COLO829 (cell line): ENCODE results near the gene ZCCHC7.
"Not testable (repeated sequence)": the region's sequence is repeated elsewhere in the genome, so short reads cannot be mapped to it uniquely, and the experiment has no call there.

Source experiments
- DNase-seq: peaks from one replicate; pipeline ENCODE4 v3.0.0; 2012; ENCODE audit warnings: low spot score

ZCCHC7 gene

GRCh38 chr9:37119907-37120842 is at the start of gene ZCCHC7:
Gene ZCCHC7, plus strand, starts transcription at chr9:37120574.
- peak; percentile 99 for DNase-seq

DNA sequence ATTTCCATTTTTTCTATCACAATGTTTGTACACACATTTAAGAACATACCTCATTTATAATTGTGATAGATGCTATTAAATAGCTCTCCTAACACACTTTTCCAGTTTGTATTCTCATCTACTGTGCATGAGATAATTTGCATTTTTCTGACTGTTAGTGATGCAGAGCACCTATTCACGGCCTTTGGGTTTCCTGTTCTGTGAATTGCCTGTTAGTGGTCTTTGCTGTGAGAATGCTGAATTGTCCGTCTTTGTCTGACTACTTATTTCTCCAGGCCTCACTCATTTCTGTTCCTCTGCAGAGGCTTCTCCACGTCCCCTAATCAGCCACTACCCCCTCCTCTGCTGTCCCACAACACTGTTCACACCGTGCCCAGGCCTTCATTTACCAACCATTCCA is 45.6 kb upstream of the ZCCHC7 start:
- DNase-seq = not testable (repeated sequence)

DNA sequence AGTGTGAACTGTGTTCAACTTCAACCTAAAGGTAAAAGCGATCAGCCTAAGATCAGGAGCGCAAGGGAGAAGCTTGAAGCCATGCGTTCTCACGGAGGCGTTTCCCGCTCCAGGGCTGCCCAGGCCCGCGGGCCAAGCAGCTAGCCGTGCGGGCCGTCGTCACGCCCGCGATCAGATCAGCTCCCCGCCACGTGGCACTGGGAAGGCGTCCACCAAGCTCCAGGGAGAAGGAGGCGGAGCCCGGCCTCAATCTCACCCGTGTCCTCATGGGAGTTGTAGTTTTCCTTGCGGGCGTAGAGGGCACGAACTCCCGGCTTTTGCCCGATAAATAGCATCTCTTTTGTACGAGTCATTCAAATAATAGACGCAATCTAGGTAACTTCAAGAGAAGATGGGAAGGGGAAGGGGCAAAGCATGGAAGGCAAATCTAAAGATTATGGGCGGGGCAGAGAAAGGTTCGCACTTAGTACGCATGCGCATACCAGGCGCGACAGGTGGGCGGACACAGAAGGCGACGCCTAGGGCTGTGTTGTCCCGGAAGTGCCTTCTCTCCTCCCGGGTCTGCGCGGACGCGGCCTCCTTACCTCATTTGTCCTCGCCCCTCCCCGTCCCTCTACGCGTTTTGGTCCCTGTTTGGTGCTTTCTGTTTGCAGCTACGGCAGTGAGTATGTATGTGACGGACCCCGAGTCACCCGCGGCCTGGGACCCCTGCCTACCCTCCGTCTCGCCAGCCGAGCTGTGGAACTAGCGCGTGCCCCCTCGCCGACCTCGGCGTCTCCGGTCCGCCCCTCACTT is 40.8 kb upstream of the ZCCHC7 start:
- peak; percentile 94 for DNase-seq

DNA sequence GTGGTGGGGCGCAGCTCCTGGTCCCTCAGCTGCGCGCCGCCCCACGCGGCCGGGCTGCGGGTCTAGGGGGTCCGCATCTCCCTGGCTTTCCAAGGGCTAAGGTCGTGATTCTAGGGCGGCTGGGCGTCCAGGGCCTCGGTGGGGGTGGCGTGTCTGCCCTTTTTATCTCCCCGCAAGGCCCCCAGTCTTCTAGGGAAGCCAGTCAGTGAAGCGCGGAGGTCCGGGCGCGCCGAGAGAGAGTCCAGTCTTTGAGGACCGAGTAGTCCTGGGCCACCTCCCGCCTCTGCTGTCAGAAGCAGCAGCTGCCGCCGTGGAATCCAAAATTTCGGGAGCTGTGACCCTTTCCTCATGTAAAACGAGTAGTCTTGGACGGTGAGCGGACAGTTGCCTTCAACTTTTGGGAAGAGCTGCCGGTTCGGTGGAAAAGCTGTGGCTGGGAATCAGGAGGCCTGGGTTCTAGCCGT is 40.2 kb upstream of the ZCCHC7 start:
- not testable (repeated sequence) for DNase-seq

DNA sequence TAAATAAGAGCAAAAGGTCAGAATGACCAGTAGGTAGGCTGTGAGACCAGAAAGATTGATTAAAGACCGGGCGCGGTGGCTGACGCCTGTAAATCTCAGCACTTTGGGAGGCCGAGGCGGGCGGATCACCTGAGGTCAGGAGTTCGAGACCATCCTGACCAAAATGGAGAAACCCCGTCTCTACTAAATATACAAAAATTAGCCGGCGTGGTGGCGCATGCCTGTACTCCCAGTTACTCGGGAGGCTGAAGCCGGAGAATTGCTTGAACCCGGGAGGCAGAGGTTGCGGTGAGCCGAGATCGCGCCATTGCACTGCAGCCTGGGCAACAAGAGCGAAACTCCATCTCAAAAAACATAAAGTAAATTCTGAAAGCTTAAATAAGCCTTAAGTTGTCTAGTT is 38.9 kb upstream of the ZCCHC7 start:
- not testable (repeated sequence) for DNase-seq

- no peak for DNase-seq
Observed at GRCh38 chr9:37082214-37082765, 38.1 kb upstream of the ZCCHC7 start.

GRCh38 chr9:37083654-37084053 is 36.7 kb upstream of the ZCCHC7 start:
- DNase-seq = no peak

- DNase-seq = no peak
Observed at GRCh38 chr9:37085233-37085632, 35.1 kb upstream of the ZCCHC7 start.

DNA sequence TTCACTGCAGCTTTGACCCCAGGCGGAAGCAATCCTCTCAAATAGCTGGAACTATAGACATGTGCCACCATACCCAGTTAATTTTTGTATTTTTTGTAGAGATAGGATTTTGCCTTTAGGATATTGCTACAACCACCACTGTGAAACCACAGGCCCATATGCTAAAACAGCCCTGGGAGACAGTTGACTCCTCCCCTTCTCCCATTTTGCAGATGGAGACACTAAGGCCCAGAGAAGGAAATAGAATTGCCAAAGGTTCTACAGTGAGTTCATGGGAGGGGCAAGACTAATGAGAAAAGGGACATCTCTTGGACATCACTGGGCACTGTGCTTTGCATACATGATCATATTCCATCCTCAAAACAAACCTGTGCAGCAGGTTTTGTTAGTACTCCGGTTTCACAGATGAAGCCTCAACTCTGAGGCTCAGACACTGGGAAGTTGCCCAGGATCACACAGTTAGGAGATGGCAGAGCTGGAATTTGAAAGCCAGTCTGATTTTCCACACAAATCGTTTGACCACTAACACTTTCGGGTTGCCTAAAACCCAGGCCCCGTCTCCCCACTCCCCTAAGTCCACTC is 27.6 kb upstream of the ZCCHC7 start:
- not testable (repeated sequence) for DNase-seq

GRCh38 chr9:37094751-37095150 is 25.6 kb upstream of the ZCCHC7 start:
- DNase-seq = no peak

DNA sequence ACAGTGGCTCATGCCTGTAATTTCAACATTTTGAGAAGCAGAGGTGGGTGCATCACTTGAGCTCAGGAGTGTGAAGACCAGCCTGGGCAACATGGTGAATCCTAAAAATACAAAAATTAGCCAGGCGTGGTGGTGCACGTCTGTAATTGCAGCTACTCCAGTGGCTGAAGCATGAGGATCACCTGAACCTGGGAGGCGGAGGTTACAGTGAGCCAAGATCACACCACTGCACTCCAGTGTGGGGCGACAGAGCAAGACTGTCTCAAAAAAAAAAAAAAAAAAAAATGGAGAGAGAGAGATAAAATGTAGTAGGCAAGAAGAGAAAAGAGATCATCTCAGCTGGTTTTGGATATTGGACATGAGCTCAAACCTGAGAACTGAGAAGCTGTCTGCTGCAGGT is 23.7 kb upstream of the ZCCHC7 start:
- DNase-seq = no peak

DNA sequence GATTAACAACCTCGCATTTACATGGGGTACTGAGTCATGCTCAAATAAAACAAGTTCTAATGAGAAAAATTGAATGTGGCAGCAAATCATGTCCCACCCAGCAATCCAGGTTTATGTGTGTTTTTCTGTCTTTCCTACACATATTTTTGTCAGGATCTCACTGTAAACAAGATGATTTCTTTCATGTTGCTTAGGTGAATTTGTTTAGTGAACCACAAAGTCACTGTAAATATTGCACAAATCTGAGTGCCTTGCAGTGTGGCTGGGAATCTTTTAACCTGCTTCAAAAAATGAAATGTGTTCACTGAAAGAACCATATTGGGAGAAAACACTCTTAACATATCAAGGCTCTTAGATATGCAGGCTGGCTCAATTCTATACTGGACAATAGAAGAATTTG is 23.1 kb upstream of the ZCCHC7 start:
- no peak for DNase-seq

GRCh38 chr9:37100327-37100726 is 20.0 kb upstream of the ZCCHC7 start:
- no peak for DNase-seq

- DNase-seq = no peak
Observed at GRCh38 chr9:37100741-37101140, 19.6 kb upstream of the ZCCHC7 start.

GRCh38 chr9:37102486-37102885 is 17.9 kb upstream of the ZCCHC7 start:
- DNase-seq = no peak

DNA sequence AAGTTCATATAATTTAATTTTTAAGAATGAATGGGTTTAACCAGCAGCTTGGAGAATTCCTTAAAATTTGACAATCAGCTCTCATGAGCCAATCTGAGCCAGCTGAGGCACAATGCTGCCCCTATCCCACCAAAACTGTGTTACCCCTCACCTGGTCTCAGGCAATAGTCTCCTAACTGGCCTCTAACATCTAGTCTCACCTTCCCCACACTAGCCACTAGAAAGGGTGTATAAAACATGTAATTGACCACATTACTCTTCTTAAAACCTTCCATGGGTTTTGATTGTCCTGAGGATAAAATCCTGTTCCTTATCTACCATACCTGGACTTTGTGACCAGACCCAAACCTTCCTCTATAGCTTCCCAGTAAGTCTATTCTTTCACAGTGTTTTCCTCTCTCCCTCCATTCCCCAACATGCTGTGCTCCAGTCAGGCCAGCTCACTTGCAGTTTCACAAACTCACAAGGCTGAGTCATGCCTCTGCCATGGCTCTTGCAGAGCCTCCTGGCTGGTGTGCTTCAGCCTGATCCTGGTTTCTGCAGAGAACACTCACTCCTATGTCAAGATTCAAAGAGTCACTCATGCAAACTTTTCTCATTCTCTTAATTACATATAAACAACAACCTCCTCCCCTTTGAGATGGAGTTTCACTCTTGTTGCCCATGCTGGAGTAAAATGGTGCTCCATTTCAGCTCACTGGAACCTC is 16.0 kb upstream of the ZCCHC7 start:
- no peak for DNase-seq

- DNase-seq = no peak
Observed at GRCh38 chr9:37105234-37105633, 15.1 kb upstream of the ZCCHC7 start.

GRCh38 chr9:37107701-37108100 is 12.7 kb upstream of the ZCCHC7 start:
- DNase-seq = no peak

GRCh38 chr9:37114442-37114841 is 5.9 kb upstream of the ZCCHC7 start:
- not testable (repeated sequence) for DNase-seq

DNA sequence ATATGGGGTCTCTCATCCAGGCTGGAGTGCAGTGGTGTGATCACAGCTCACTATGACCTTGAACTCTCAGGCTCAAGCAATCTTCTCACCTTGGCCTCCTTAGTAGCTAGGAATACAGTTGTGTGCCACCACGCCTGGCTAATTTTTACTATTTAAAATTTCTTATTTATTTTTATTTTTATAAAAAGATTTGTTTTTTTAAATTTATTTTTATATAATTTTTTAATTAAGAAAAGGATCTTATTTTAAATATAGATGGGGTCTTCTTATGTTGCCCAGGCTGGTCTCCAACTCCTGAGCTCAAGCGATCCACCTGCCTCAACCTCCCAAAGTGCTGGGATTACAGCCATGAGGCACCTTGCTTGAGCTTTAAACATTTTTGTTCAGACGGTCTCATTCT is 2.4 kb upstream of the ZCCHC7 start:
- no peak for DNase-seq

DNA sequence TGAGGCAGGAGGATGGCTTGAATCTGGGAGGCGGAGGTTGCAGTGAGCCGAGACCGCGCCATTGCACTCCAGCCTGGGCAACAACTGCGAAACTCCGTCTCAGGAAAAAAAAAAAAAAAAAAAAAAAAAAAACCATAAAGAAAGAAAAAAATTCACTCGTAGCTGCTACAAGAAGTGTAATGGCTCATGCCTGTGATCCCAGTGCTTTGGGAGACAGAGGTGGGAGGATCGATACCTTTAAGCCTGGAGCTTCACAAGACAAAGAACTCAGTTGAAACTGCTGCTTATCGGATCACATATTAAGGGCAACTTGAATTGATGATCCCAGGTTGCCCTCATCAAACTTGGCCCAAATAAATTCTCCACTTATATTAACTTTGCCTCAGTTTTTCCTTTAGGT is 1.0 kb upstream of the ZCCHC7 start:
- DNase-seq = no peak
